Loucy (cell line): ENCODE data around the gene OR4D9.

Source experiments
- H2AFZ ChIP-seq: fragments of 200-600 bp; sonication (generic); 2 replicates; pipeline ENCODE4 v1.6.0; 2016; ENCODE audit warnings: antibody characterized with exemption, mild to moderate bottlenecking, low read length, moderate library complexity
- H3F3A ChIP-seq: fragments of 200-600 bp; 2 replicates; pipeline ENCODE4 v1.6.0; 2016; ENCODE audit warnings: antibody characterized with exemption, low read depth, mild to moderate bottlenecking
- H3K27me3 ChIP-seq: fragments of 200-600 bp; sonication (generic); 2 replicates; pipeline ENCODE4 v1.6.1; 2014; ENCODE audit warnings: low read length, mild to moderate bottlenecking; ENCODE audit not compliant: insufficient read depth, poor library complexity, severe bottlenecking
- H3K36me3 ChIP-seq: fragments of 200-600 bp; sonication (generic); 2 replicates; pipeline ENCODE4 v1.6.1; 2016; ENCODE audit warnings: low read length; ENCODE audit not compliant: insufficient read depth
- H3K4me1 ChIP-seq: fragments of 200-600 bp; sonication (generic); 2 replicates; pipeline ENCODE4 v1.5.1; 2014; ENCODE audit warnings: low read length, mild to moderate bottlenecking; ENCODE audit not compliant: insufficient read depth, poor library complexity, severe bottlenecking
- H3K4me2 ChIP-seq: fragments of 200-600 bp; sonication (generic); 2 replicates; pipeline ENCODE4 v1.6.0; 2014; ENCODE audit warnings: antibody characterized with exemption, low read length, low read depth, mild to moderate bottlenecking; ENCODE audit not compliant: poor library complexity, severe bottlenecking
- H3K4me3 ChIP-seq: fragments of 200-600 bp; sonication (generic); 2 replicates; pipeline ENCODE4 v1.5.1; 2014; ENCODE audit warnings: low read length, mild to moderate bottlenecking, mixed read lengths; ENCODE audit not compliant: poor library complexity, severe bottlenecking
- H3K79me2 ChIP-seq: fragments of 200-600 bp; sonication (generic); 2 replicates; pipeline ENCODE4 v1.6.1; 2014; ENCODE audit warnings: low read length; ENCODE audit not compliant: insufficient read depth
- H3K9ac ChIP-seq: fragments of 200-600 bp; sonication (generic); 2 replicates; pipeline ENCODE4 v1.6.0; 2014; ENCODE audit warnings: mild to moderate bottlenecking, low read depth, low read length, moderate library complexity; ENCODE audit not compliant: poor library complexity, severe bottlenecking
- H3K9me2 ChIP-seq: fragments of 200-600 bp; sonication (generic); replicated peaks from 2 replicates; pipeline ENCODE4 v1.6.1; 2016; ENCODE audit warnings: low read depth, low read length, mixed read lengths
- H3K9me3 ChIP-seq: fragments of 200-600 bp; sonication (generic); 2 replicates; pipeline ENCODE4 v1.6.1; 2014; ENCODE audit warnings: mild to moderate bottlenecking, antibody characterized with exemption, low read length, low read depth; ENCODE audit not compliant: insufficient read depth
- H4K20me1 ChIP-seq: fragments of 200-600 bp; sonication (generic); 2 replicates; pipeline ENCODE4 v1.6.0; 2014; ENCODE audit warnings: antibody characterized with exemption, low read length, mild to moderate bottlenecking; ENCODE audit not compliant: insufficient read depth, poor library complexity, severe bottlenecking
- CTCF ChIP-seq: fragments of 200-600 bp; sonication (generic); conservative IDR thresholded peaks from 2 replicates; pipeline ENCODE4 v1.5.1; 2014; ENCODE audit warnings: mild to moderate bottlenecking, antibody characterized with exemption, low read length
- EZH2phosphoT487 ChIP-seq: fragments of 200-600 bp; IDR thresholded peaks from 2 replicates; pipeline ENCODE4 v1.6.1; 2018; ENCODE audit warnings: antibody characterized with exemption, mild to moderate bottlenecking, moderate library complexity, borderline replicate concordance

OR4D9 gene

GRCh38 chr11:59475176-59475575 lies 36.2 kb upstream of the OR4D9 start:
- Histone ChIP-seq H3K27me3 (no peaks in the 10 kb centered on the region), H3K4me2 (no peak overlapping the region), H3F3A (no peaks in the 10 kb centered on the region), H3K9me3 (no peaks in the 10 kb centered on the region), H3K36me3 (no peaks in the 10 kb centered on the region), H4K20me1 (no peaks in the 10 kb centered on the region), H3K9me2 (no peaks in the 10 kb centered on the region), H3K4me3 (no peak overlapping the region), H3K79me2 (no peaks in the 10 kb centered on the region), H3K9ac (no peak overlapping the region), H2AFZ (no peak overlapping the region), H3K4me1 (peaks cover 5% of the 10 kb centered on the region)
- no peak for TF ChIP-seq EZH2phosphoT487
- TF ChIP-seq CTCF = no peak

- Histone ChIP-seq H3K4me3 (no peak overlapping the region), H3K36me3 (no peaks in the 10 kb centered on the region), H3K9me2 (no peaks in the 10 kb centered on the region), H3K4me2 (no peak overlapping the region), H4K20me1 (no peaks in the 10 kb centered on the region), H3K79me2 (no peaks in the 10 kb centered on the region), H3K27me3 (no peaks in the 10 kb centered on the region), H3K4me1 (peaks cover 5% of the 10 kb centered on the region), H3K9me3 (no peaks in the 10 kb centered on the region), H3K9ac (no peak overlapping the region), H2AFZ (no peak overlapping the region), H3F3A (no peaks in the 10 kb centered on the region)
- TF ChIP-seq CTCF (no peak), EZH2phosphoT487 (no peak)
These were observed 31.4 kb upstream of the OR4D9 start for GRCh38 chr11:59479906-59480305.

GRCh38 chr11:59480359-59480758 lies 31.0 kb upstream of the OR4D9 start:
- no peak for TF ChIP-seq EZH2phosphoT487
- no peak for TF ChIP-seq CTCF
- no peak overlapping the region for H3K4me2 ChIP-seq
- no peaks in the 10 kb centered on the region for H4K20me1 ChIP-seq
- no peaks in the 10 kb centered on the region for H3F3A ChIP-seq
- H3K9ac ChIP-seq = no peak overlapping the region
- no peak overlapping the region for H3K4me3 ChIP-seq
- H3K4me1 ChIP-seq = peaks cover 1% of the 10 kb centered on the region
- no peaks in the 10 kb centered on the region for H3K79me2 ChIP-seq
- H3K9me3 ChIP-seq = no peaks in the 10 kb centered on the region
- no peaks in the 10 kb centered on the region for H3K9me2 ChIP-seq
- H3K36me3 ChIP-seq = no peaks in the 10 kb centered on the region
- H3K27me3 ChIP-seq = no peaks in the 10 kb centered on the region
- no peak overlapping the region for H2AFZ ChIP-seq
